ENCODE measurements around the gene CXXC4. TPM values are rescaled to one million over a fixed set of nuclear protein-coding genes. Genes with fewer than 3 reads are reported as not detected.
A peak's percentile ranks its signal among the peaks of the same experiment; 100 is the strongest.

Gene CXXC4
- total RNA-seq, 1 donor from 2014 or later, result 0.61 TPM

GRCh38 chr4:104493081-104493831 is 1.4 kb downstream of the CXXC4 start:
- H3K27me3 ChIP-seq, result peaks cover 26% of the 10 kb centered on the region
- H3K27ac ChIP-seq, result no peak overlapping the region
- H3K4me1 ChIP-seq, result peaks cover 4% of the 10 kb centered on the region
- no peak for TF ChIP-seq CTCF (IDR thresholded peaks at IDR 0.05)
- DNase-seq (no peak), ATAC-seq (no peak)
- no peaks in the 10 kb centered on the region for H3K9me3 ChIP-seq
- H3K36me3 ChIP-seq, result no peaks in the 10 kb centered on the region
- H3K4me3 ChIP-seq, result no peak overlapping the region
- intact Hi-C loops (cut with DNase I), result no loop called here

GRCh38 chr4:104492183-104492771 is 2.4 kb downstream of the CXXC4 start:
- Histone ChIP-seq H3K27me3 (peaks cover 22% of the 10 kb centered on the region), H3K4me1 (peaks cover 4% of the 10 kb centered on the region), H3K9me3 (no peaks in the 10 kb centered on the region), H3K27ac (peak overlapping the region; percentile 49), H3K4me3 (peak overlapping the region; percentile 56), H3K36me3 (no peaks in the 10 kb centered on the region)
- no peak for TF ChIP-seq CTCF (IDR thresholded peaks at IDR 0.05)
- intact Hi-C loops (cut with DNase I), result no loop called here
- DNase-seq (no peak), ATAC-seq (no peak)

- peak; percentile 14 for ATAC-seq
- H3K4me1 ChIP-seq, result peaks cover 4% of the 10 kb centered on the region
- DNase-seq, result peak; percentile 70
- H3K4me3 ChIP-seq, result peak overlapping the region; percentile 56
- H3K36me3 ChIP-seq, result no peaks in the 10 kb centered on the region
- intact Hi-C loops (cut with DNase I), result no loop called here
- no peaks in the 10 kb centered on the region for H3K9me3 ChIP-seq
- H3K27ac ChIP-seq, result no peak overlapping the region
- TF ChIP-seq CTCF (IDR thresholded peaks at IDR 0.05), result no peak
- H3K27me3 ChIP-seq, result peaks cover 19% of the 10 kb centered on the region
Measured at GRCh38 chr4:104491481-104492182, 3.1 kb downstream of the CXXC4 start.

GRCh38 chr4:104490770-104491480 is 3.8 kb downstream of the CXXC4 start:
- Histone ChIP-seq H3K27ac (no peak overlapping the region), H3K36me3 (no peaks in the 10 kb centered on the region), H3K4me1 (peaks cover 4% of the 10 kb centered on the region), H3K4me3 (peak overlapping the region; percentile 55), H3K9me3 (no peaks in the 10 kb centered on the region), H3K27me3 (peaks cover 19% of the 10 kb centered on the region)
- ATAC-seq (peak; percentile 72), DNase-seq (peak; percentile 88)
- intact Hi-C loops (cut with DNase I), result no loop called here
- no peak for TF ChIP-seq CTCF (IDR thresholded peaks at IDR 0.05)

- intact Hi-C loops (cut with DNase I), result no loop called here
- H3K27ac ChIP-seq, result no peak overlapping the region
- ATAC-seq (no peak), DNase-seq (peak; percentile 59)
- peak overlapping the region; percentile 55 for H3K4me3 ChIP-seq
- no peaks in the 10 kb centered on the region for H3K9me3 ChIP-seq
- H3K27me3 ChIP-seq, result peaks cover 15% of the 10 kb centered on the region
- H3K36me3 ChIP-seq, result no peaks in the 10 kb centered on the region
- peaks cover 4% of the 10 kb centered on the region for H3K4me1 ChIP-seq
- no peak for TF ChIP-seq CTCF (IDR thresholded peaks at IDR 0.05)
Measured at GRCh38 chr4:104490096-104490769, 4.5 kb downstream of the CXXC4 start.

Measured in upper lobe of right lung (tissue), 1 donor.